Renal cortex interstitium (tissue), 11 donors: Measurements from ENCODE around the gene SIM1. TPM values are rescaled to one million over a fixed set of nuclear protein-coding genes. Genes with fewer than 3 reads are reported as not detected.

Experiments
- DNase-seq, 11 donors: peaks; one replicate each; pipeline ENCODE4 v3.0.0-alpha.2; 2013; ENCODE audit warnings: low read depth in 9 of 11, low spot score in 4 of 11; ENCODE audit errors: extremely low read depth in 1 of 11
- polyA plus RNA-seq, 3 donors: library from polyadenylated mRNA; unstranded; fragments of 120-200 nt; gene quantifications; one replicate each; pipeline ENCODE4 v1.2.1, GENCODE V29; 2013; ENCODE audit not compliant: insufficient read length in 3 of 3

SIM1 gene
- polyA plus RNA-seq, 3 donors = 21.2 to 26.9 (median 24.8) TPM

- DNase-seq = no peak
These were observed 121.2 kb downstream of the SIM1 start for GRCh38 chr6:100343316-100344077.

- DNase-seq = no peak
These were observed 121.9 kb downstream of the SIM1 start for GRCh38 chr6:100342830-100343229.

DNA sequence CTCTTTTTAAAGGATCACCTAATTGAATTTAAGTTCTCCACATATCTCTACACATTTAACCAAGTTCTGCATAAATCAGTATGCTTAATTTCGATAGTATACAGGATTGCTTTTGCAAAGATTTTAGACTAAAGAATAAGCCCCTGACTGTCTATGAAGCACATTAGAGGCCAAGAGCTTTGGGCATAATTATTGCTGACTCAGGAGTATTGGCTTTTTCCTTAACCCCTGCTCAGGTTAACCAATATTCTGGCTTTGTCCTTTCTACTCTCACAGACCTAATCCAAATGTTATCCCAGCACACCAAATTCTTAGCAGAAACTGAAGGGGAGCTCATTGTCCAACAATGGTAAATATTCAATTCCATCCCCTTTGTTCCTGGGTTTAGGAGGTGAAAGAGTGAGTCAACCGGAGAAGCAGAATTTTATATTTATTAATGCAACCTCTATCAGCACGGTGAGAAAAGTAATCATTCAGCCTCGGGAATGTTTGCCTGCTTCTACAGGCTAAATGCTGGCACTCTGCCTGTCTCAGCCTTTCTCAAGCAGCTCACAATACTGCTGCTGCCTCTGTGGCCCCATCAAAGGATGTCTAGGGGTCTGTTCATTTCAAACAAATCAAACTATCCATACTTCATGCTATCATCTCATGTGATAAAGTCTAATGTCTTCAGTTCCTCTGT lies 125.0 kb downstream of the SIM1 start:
- no peak for DNase-seq

DNA sequence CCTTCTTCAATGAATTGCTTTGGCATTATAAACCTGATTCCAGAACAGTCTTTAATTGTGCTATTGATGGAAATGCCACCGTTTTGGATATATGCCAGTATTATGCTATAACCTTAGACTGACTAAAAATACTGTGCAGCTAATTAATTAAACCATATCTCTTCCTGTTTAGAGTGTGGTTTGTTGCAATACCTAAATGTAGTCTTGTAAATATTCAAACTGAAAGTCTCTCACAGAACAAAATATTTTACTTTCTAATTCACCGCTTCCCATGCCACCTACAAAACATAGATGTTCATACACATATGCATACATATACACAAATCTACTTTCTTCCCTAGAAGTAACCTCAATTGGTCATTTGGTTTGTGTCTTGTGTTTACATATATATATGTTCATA lies 126.6 kb downstream of the SIM1 start:
- DNase-seq = no peak

GRCh38 chr6:100336876-100337275 lies 127.8 kb downstream of the SIM1 start:
- DNase-seq = no peak

- DNase-seq = no peak
These were observed 128.7 kb downstream of the SIM1 start for GRCh38 chr6:100335991-100336390.
